HT1080 (cell line): Measurements from ENCODE around the gene BBS4. TPM values are rescaled to one million over a fixed set of nuclear protein-coding genes. Genes with fewer than 3 reads are reported as not detected.

ENCODE experiments used
- small RNA-seq: library from RNA; depleted of rRNA; stranded (forward); fragments of <200 nt; gene quantifications from one replicate; pipeline ENCODE3, GENCODE V24; 2014
- total RNA-seq: library from RNA; depleted of rRNA; stranded (reverse); fragments of >200 nt; shearing (Covaris generic); gene quantifications from 2 replicates; pipeline ENCODE4 v1.2.3, GENCODE V29; 2014; rRNA removed

Gene BBS4
- total RNA-seq, 1 experiment from 2014 or later = 19.2 TPM

Small RNA genes lying within 50 kb of the gene (small RNA-seq; reads per million reads assigned to genes)
- gene RN7SL853P = not detected

Other genes starting within 250 kb of the BBS4 start
- 39.8 and 50.5 TPM in 2 replicates for gene ARIH1, start 211.9 kb upstream of the BBS4 start, total RNA-seq
- 0.18 TPM in 1 of 2 replicates, not detected in the other for gene GOLGA6B, start 31.5 kb upstream of the BBS4 start, total RNA-seq
- not detected in 2 replicates for gene HIGD2B, start within 50 bp of the BBS4 start, total RNA-seq
- 67.7 and 69.5 TPM in 2 replicates for gene ADPGK, start 97.6 kb downstream of the BBS4 start, total RNA-seq